Activated CD4-positive, alpha-beta T cell treated with anti-CD3 and anti-CD28 coated beads for 4 hours (primary cell): ENCODE results near the gene ASB2.
A peak's percentile ranks its signal among the peaks of the same experiment; 100 is the strongest.

Experiments used
- DNase-seq, 2 donors: peaks; one replicate each; pipeline ENCODE4 v3.0.0-alpha.2; 2020

ASB2 gene

DNA sequence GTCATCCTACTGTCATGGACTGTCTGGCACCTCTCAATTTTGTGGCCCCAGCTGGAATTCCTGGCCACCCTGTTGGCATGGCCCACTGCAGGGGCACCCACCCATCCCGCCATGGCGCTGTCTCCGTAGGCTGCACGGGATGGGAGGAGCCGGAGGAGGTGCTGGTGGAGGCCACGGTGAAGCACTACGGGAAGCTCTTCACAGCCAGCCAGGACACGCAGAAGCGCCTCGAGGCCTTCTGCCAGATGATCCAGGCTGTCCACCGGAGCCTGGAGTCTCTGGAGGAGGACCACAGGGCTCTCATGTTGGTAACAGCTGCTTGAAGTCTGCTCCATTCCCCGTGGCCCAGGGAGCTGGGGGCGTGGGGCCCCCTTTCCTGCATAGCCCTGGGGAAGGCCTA, 24.6 kb upstream of the ASB2 start:
- no peak for DNase-seq

DNA sequence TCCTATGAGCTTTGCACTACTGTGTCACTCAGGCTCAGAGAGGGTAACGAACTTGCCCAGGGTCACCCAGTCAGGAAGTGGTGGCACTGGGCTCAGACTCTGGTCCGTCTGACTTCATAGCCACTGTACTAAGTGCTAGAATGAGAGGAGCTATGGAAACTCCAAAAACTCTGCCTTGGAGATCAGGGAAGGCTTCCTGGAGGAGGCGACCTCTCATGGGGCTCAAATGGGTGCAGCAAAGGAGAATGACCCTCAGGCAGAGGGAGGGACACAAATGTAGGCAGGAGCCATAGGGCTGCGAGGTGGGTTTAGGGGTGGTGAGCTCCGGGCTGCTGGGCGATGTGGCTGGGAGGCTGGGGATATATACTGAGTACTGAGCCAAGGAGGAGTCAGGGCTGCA, 23.9 kb upstream of the ASB2 start:
- DNase-seq = no peak

GRCh38 chr14:93999573-93999972, 23.2 kb upstream of the ASB2 start:
- DNase-seq = no peak

- no peak for DNase-seq
These were observed 22.6 kb upstream of the ASB2 start for GRCh38 chr14:93998871-93999403.

DNA sequence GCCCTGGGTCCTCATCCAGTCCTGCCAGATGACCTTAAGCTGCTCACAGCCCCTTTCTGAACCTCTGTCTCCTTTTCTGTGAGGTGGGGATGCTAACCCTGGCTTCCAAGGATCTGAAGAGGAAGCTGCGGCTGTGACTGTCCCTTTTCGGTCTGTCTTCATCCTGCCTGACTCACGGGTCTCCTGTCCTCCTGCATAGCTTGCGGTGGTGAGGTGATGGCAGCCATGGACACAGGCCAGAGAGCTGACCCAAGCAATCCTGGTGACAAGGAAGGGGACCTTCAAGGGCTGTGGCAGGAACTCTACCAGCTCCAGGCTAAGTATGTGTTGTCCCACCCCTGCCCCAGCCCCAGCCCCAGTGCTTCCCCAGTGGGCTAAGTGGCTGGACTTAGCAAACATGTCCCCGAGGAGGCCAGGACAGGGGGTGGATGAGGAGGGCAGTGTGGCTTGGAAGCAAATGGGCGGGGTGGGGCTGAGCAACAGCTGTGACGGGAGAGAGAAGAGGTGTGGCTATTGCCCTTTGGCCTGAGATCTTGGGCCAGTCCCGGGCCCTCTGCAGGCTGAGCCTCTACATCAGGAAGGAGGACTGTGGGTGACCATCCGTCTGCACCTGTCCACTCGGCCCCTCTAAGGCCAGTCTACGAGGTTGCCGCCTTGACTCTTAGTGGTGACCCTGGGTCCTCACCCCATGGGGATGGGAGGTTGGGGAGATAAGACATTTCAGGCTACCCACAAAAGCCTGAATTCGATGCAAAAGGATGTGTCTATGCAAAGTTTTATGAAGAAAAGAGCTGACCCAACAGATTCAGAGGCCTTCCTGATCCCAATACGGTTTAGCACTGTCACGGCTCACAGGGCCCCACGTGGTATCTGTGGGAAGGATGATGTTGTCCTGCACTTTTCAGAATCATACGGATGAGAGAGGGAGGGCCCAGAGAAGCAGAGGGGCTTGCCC, 21.8 kb upstream of the ASB2 start:
- no peak for DNase-seq

DNA sequence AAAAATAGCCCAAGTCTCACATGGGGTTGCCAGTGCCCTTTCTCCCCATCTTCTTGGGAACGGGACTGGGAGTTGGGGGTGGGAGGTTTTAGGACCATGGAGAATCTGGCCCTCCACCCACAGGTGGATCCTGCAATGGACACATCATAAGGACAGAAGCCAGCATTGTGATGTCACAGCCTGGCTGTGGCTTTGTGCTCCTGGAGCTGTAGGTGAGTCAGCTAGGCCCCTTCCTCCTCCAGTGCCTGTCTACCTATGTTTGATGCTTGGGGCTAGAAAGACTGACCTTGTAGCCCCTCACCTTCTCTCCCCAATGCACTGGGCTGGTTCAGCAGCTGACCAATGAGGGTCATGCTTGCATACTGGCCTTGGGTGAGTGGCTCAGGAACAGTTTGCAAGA, 20.7 kb upstream of the ASB2 start, which contains the start of gene CCDC197:
TSS of gene CCDC197 (plus strand) at position 220 of the 400 bp plus-strand sequence. CDS start 831 bp downstream, outside the sequence.
- DNase-seq = no peak

- no peak for DNase-seq
These were observed 19.8 kb upstream of the ASB2 start for GRCh38 chr14:93996130-93996695.

DNA sequence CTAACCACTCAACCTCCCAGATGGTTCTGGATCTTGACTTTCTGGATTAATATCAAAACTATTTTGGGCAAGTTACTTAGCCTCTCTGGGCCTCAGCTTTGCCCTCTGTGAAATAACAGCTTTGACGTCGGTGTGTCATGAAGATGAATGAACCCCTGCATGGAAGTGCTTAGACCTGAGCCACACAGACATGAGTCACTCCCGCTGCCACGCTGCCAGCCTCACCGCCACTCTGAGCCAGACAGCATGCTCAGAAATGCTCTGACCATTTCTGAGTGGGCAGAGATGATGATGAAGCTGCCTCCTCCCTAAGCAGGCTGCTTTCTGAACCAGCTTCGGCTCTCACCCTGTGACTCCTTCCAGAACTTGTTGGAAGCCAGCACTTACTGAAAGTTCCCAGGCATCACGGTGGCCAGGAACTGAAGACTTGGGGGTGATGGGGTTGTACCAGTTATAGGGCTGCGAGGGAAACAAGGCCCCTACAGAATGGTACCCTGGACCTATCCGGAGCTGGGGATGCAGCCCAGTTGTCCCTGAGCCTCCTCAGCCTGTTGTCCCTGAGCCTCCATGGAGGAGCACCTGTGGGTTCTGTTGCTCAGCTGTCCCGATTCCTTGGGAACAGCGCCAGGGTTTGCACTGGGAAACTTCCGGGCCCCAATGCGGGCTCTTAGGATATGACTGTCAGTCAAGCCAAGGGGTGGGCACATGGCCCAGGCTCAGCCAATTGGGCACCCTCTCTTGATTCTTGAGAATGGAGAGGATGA, 18.7 kb upstream of the ASB2 start:
- DNase-seq = peak; percentile 46 to 65

DNA sequence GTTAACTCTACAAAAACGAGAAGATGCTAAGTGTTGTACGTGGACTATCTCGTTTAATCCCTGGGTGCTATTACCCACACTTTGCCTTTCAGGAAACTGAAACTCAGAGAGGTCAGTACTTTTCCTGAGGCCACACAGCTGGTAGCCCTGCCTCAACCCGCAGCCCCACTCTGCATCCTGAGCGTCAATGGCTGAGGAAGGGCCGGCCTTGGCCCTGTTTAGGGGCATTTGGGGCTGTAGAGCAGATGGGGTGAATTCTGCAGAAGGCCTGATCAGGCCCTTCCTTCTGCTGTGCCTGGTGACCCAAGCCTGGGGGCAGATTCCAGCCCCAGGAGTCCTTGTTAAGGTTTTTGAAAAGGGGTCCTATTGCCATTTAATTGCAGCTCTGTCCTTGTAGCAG, 17.0 kb upstream of the ASB2 start:
- DNase-seq = no peak

- DNase-seq = no peak
These were observed 15.3 kb upstream of the ASB2 start for GRCh38 chr14:93991649-93992048.

DNA sequence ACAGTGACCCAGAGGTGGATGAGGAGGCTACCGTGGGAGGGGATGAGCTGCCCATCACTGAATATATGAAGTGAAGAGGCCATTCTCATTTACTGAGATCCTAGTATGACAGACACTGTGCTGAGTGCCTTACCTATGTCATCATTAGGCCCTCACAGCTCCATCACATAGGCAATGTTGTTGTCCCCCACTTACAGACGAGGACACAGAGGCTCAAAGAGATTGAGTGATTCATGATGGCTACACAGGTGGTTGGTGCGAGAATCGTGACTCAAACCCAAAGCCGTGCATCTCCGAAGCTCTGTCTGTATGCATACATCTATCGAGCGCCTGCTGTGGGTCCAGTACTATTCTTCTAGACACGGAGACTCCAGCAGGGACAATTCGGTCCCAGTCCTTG, 14.8 kb upstream of the ASB2 start:
- DNase-seq = no peak

- no peak for DNase-seq
These were observed 13.6 kb upstream of the ASB2 start for GRCh38 chr14:93989939-93990338.

DNA sequence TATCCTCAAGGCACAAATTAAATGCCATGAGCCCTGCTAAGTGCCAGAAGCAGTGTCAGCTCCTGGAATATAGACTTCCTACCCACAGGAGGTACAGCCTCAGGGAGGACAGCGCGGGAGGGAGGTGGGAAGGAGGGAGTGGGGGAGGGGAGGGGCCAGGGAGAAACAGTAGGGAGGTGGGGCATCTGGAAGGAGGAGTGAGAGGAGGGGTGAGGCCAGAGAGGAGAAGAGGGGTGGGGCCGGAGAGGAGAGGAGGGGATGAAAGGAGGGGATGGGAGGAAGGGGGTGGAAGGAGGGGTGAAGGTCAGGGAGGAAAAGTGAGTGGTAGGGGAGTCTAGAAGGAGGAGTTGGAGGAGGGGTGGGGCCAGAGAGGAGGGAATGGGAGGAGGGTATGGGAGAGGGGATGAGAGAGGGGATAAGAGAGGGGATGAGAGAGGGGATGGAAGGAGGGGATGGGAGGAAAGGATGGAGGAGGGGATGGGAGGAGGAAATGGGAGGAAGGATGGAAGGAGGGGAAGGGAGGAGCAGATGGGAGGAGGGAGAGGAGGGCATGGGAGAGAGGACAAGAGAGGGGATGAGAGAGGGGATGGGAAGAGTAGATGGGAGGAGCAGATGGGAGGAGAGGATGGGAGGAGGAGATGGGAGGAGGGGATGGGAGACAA, 11.6 kb upstream of the ASB2 start:
- DNase-seq = no peak

DNA sequence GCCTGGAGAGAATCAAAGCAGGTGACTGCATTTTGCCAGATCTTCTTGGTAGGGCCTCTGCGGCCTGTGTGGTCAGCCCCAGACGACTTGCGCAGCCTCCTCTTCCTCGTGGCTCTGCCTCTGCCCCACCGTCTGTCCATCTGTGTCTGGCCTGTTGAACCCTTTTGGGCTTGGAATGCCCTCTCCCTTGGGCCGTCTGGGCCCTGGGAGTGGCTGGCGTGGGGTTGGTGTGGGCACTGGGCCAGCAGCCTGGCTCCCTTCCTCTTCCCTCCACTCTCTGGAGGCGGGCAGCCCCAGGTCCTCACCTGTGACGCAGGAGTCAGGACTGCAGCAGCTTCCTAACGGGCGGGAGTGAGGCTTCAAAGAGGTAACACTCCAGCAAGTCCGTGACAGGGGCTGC, 11.0 kb upstream of the ASB2 start:
- DNase-seq = no peak

- DNase-seq = no peak
These were observed 10.6 kb upstream of the ASB2 start for GRCh38 chr14:93986955-93987354.

- DNase-seq = no peak
These were observed 8.6 kb upstream of the ASB2 start for GRCh38 chr14:93984987-93985410.

DNA sequence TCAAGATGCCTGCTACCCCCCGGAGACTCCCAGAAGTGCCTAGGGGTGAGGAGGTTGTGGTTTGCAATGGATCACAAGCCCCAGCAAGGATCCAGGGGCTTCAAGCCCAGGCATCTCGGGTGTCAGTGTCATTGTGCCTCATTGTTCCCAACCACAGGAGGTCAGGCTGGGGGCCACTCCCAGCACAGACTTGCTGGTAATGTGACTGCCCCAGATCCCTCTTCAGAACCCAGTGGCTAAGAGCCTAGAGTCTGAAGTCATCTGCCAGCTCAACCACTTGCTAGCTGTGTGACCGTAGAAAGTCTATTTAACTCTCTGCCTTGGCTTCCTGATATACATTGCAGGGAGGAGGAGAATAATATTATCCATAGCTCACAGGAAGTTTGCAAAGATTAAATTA, 7.7 kb upstream of the ASB2 start:
- DNase-seq = no peak

DNA sequence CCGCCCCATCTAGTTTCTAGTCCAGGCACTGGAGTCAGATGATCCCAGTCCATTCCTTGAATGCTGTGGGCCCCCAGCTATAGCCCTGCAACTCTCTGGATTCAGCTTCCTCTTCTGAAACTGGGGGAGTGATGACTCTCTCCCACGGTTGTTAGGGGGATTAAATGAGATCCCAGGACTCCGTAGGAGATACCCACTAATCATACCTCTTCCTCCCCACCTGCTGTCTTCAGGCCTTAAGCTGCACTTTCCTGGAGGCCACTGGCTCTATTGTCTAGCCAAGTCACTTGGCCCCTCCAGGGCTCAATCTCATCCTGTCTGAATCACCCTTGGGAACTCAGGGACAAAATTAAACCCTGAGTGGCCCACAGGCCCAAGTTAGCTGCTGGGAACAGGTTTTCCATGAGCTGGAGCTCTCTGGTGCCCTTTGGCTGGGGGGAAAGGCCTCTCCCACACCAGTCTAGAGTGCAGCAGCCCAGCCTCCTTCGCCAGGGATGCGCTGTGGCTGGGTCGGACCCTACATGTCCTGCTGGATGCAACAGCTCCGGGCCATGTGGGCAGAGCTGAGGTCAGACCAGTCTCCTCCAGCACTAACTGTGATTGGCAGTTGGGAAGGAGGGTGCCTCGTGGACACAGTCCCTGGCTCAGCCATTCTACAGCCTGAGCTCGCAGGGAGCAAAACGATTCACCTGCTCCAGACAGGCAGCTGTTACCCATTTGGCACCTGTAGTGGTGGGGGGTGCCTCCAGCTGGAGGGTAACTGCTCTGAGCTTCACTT, 6.0 kb upstream of the ASB2 start:
- DNase-seq = no peak

DNA sequence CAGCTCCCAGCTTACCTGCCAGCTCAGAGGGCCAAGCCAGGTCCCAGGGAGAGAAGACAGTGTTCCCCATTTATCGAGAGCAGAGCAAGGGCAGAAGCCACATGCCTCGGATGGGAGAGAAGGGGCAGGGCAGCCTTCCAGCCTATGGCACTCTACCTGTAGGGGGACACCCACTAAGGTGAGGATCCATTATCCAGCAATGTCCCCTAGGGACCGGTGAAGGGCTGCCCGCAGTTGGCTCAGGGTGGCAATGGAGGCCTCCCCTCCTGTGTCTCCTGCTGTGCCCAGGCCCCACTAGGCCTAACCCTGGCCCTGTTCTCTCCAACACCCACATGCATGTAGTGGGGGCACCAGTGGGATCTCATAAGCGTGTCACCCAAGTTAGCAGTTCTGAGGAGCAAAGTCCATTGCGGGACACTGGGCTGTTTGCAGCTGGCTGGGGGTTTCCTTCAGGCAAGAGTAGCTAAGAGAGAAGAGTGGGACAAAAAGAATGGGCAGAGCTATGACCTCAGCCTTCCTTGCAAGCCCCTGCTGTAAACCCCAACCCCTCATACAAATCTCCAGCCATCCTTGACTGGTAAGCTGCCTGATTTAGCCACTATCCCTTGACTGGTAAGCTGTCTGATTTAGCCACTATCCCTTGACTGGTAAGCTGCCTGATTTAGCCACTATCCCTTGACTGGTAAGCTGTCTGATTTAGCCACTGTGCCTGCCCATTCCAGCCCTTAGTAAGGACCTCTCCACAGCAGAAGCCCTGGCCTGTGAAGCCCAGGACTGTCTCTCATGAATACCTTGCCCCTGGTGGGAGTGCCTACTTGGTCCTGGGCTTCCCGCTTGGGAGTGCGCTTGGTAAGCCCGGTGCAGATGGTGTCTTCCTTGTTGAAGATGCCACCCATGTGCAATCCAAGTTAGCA, 5.2 kb upstream of the ASB2 start:
- DNase-seq = no peak

GRCh38 chr14:93980456-93981201, 4.3 kb upstream of the ASB2 start:
- DNase-seq = no peak
